Posterior cingulate gyrus (tissue), 11 donors: ENCODE data around the gene ANGPTL4.
A peak's percentile ranks its signal among the peaks of the same experiment; 100 is the strongest.
"Not testable (repeated sequence)": the region's sequence is repeated elsewhere in the genome, so short reads cannot be mapped to it uniquely, and the experiment has no call there.

Experiments used
- DNase-seq, 10 donors: peaks; one replicate each; pipeline versions ENCODE4 v3.0.0 to v3.0.0-alpha.2; 2020 to 2021; ENCODE audit warnings: mixed read lengths in 3 of 10
- intact Hi-C: fragments of 100-400 bp; cut with DNase I; formaldehyde crosslinking; loops from one replicate; pipeline ENCODE4 v1.15.1; 2023

The ANGPTL4 gene

DNA sequence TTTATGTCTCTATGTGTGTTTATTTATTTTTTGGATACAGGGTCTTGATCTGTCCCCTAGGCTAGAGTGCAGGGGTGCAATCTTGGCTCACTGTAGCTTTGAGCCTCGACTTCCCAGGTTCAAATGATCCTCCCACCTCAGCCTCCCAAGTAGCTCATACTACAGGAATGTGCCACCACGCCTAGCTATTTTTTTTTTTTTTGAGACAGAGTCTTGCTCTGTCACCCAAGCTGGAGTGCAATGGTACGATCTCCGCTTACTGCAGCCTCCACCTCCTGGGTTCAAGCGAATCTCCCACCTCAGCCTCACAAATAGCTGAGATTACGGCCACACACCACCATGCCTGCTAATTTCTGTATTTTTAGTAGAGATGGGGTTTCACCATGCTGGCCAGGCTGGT, 5.0 kb upstream of the ANGPTL4 start:
- intact Hi-C loops: no loop called here

DNA sequence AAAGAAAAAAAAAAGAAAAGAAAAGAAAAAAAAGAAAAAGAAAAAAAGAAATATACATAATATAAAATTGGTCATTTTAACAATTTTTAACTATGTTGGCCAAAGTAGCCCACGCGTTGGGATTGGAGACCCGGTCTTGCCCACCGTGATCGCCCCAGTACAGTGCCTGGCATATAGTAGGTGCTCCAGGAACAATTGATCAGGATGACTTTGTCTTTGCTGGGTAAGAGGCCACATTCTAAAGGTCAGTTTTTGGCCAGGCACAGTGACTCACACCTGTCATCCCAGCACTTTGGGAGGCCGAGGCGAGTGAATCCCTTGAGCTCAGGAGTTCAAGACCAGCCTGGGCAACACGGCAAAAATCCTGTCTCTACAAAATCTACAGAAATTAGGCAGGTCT, 3.8 kb upstream of the ANGPTL4 start:
- peak in 2 of 10 donors; percentile 70 to 80 for DNase-seq

More for the DNA sequence above, 5.0 kb upstream of the ANGPTL4 start:
- DNase-seq: peak in 2 of 10 donors; percentile 6 to 16

DNA sequence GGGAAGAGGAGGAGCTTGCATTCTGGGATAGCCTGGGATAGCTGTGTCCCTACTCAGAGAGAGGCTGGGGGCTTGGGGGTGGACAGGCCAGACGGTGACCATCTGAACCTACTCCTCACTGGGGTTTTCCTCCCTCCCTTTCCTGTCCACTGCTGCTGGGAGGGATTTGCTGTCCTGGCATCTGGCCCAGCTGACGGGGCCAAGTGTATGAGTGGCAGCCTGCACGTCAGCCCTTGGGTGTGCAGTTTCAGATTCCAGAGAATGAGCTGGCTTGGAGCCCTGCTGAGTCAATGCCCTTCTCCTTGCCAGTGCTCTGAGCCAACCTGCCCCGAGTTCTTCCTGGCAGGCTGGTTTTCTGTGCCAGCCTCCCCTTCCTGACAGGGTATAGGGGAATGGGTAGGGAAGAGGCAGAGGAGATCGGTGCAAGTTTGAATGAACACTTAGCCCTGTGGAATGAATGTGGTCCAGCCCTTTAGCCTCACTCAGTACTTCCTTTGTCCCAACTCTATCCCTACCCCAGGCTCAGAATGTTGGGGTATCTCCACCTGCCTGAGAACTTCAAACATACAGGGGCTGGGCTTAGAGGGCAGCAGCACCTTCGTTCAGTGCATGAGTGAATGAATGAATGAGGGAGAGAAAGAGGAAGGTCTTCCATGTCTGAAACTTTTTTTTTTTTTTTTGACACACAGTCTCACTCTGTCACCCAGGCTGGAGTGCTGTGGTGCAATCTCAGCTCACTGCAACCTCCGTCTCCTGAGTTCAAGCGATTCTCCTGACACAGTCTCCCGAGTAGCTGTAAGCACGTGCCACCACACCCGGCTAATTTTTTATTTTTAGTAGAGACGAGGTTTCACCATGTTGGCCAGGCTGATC, 1.8 kb upstream of the ANGPTL4 start:
- intact Hi-C loops: no loop called here
- DNase-seq: peak; percentile 38 to 94 (median 69)

More for the DNA sequence above, 3.8 kb upstream of the ANGPTL4 start:
- intact Hi-C loops: no loop called here

DNA sequence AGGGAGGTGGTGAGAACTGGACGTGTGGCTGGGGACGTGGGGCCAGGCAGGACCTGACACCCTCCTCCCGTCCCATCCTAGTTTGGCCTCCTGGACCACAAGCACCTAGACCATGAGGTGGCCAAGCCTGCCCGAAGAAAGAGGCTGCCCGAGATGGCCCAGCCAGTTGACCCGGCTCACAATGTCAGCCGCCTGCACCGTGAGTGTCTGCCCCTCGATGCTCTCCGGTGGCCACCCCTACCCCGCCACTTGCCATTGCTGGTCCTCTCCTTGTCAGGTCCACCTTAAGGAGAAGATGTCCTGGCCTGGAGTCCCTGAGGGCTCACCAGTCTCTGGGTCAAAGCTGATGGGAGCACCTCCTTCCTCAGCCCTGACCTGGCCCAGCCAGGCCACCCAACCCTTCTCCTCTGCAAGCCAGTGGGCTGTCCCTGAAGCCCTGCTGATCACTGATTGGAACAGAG, 2.2 kb downstream of the ANGPTL4 start:
- intact Hi-C loops: no loop called here
- DNase-seq: peak in 2 of 10 donors; percentile 64 to 83

DNA sequence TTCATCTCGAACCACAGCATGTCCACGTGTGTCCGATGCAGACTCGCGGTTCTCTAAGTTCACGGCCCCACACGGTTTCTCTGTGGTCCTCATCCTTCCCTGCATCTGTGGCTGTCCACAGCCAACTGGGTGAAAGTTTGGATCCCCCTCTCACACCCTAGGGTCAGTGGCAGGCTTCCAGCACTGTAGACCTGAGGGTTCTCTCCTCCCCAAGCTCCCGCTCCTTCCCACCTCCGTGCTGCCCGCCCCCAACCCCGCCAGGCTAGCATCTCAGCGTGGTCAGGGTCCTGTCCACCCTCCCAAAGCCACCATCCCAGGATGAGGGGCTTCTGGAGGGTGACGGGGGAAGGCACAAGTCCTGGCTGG, 3.0 kb downstream of the ANGPTL4 start:
- intact Hi-C loops: no loop called here
- DNase-seq: peak in 2 of 10 donors; percentile 63 to 77

DNA sequence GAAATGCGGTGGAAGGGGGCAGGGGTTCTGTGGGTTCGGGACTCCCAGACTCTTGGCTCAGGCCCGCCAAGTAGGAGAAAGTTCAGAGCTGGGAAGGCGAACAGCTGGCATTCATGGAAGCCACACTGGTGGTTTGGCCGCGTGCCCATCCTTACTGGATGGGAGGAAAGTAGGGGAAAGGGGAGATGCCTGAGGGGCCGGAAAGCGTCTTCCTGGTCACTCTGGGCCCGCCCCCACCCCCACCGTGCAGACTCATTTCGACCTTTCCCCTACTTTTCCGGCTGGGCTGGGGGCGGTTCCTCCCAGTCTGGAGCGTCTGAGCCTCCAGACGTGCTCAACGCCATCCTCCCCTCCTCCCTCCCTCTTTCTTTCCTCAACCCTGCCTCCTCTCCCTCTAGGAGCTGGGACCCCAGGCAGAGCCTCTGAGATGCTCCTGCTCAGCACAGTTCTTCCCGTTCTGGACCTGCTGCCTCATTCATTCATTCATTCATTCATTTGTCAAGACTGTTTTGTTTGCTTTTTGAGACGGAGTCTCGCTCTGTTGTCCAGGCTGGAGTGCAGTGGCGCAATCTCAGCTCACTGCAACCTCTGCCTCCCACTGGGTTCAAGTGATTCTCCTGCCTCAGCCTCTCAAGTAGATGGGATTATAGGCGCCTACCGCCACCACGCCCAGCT, 3.5 kb downstream of the ANGPTL4 start:
- intact Hi-C loops: no loop called here

DNA sequence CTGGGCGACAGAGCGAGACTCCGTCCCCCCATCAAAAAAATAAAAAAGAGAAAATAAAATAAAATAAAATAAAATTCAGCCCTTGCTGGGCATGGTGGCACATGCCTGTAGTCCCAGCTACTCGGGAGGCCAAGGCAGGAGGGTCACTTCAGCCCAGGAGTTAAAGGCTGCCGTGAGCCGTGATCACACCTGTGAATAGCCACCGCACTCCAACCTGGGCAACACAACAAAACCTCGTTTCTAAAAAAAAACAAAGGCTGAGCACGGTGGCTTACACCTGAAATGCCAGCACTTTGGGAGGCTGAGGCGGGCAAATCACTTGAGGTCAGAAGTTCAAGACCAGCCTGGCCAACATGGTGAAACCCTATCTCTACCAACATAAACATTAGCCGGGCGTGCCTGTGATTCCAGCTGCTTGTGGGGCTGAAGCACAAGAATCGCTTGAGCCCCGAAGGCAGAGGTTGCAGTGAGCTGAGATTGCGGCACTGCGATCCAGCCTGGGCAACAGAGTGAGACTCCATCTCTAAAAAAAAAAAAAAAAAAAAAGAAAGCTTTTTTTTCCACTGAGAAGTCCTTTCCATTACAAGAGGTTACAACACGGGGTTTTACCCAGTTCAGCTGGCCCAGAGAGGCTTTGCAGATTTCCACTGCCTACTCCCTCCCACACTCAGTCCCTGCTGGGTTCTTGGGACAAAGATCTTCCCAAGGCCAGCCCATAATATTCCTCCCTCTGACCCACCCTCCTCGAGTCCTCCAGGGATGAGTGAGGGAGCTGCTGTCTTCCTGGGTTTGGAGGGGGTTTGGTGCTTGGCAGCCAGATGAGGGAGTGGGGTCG, 6.4 kb downstream of the ANGPTL4 start:
- intact Hi-C loops: no loop called here
- peak in 2 of 10 donors; percentile 52 to 67 for DNase-seq

More for the DNA sequence above, 3.5 kb downstream of the ANGPTL4 start:
- peak; percentile 62 to 94 (median 74) for DNase-seq

DNA sequence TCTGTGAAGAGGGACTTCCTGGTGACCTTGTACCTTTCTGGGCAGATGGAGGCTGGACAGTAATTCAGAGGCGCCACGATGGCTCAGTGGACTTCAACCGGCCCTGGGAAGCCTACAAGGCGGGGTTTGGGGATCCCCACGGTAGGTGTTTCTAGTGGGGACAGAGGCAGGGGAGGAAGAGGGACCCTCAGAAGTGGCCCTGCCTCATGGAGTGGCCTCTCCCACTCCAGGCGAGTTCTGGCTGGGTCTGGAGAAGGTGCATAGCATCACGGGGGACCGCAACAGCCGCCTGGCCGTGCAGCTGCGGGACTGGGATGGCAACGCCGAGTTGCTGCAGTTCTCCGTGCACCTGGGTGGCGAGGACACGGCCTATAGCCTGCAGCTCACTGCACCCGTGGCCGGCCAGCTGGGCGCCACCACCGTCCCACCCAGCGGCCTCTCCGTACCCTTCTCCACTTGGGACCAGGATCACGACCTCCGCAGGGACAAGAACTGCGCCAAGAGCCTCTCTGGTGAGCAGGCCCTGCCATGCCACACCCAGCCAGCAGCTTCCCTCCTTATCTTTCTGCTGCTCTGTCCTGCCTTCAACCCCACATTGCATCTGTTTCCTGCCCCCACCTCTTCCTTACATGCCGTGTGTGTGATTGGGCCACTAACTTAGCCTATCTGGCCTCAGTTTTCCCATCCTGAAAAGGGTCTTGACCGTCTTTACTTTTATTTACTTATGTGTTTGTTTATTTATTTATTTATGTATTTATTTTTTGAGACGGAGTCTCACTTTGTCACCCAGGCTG, 7.3 kb downstream of the ANGPTL4 start:
- DNase-seq: peak in 2 of 10 donors; percentile 68 to 81
- intact Hi-C loops: no loop called here

DNA sequence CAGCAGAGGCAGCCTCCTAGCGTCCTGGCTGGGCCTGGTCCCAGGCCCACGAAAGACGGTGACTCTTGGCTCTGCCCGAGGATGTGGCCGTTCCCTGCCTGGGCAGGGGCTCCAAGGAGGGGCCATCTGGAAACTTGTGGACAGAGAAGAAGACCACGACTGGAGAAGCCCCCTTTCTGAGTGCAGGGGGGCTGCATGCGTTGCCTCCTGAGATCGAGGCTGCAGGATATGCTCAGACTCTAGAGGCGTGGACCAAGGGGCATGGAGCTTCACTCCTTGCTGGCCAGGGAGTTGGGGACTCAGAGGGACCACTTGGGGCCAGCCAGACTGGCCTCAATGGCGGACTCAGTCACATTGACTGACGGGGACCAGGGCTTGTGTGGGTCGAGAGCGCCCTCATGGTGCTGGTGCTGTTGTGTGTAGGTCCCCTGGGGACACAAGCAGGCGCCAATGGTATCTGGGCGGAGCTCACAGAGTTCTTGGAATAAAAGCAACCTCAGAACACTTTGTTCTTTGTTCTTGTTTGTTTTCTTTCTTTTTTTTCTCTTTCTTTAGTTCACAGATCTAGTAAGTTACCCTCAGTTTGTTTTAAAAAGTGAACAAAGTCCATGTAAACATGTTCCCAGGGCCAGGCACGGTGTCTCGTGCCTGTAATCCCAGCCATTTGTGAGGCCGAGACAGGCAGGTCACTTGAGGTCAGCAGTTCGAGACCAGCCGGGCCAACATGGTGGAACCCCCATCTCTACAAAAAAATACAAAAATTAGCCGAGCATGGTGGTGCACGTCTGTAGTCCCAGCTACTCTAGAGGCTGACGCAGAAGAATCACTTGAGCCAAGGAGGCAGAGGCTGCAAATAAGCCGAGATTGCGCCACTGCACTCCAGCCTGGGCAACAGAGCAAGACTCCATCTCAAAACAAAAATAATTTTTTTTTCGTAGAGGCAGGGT, 10.2 kb downstream of the ANGPTL4 start:
- peak in 2 of 10 donors; percentile 67 to 82 for DNase-seq
- intact Hi-C loops: no loop called here

DNA sequence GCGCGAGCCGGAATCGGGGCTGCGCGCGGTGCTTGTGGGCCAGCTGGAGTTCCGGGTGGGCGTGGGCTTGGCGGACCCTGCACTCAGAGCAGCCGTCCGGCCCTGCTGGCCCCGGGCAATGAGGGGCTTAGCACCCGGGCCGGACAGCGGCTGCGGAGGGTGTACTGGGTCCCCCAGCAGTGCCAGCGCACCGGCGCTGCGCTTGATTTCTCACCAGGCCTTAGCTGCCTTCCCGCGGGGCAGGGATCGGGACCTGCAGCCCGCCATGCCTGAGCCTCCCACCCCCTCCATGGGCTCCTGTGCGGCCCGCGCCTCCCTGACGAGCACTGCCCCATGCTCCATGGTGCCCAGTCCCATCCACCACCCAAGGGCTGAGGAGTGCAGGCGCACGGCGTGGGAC, 11.8 kb downstream of the ANGPTL4 start:
- intact Hi-C loops: not testable (repeated sequence)
- DNase-seq: peak in 2 of 10 donors; percentile 55 to 83

DNA sequence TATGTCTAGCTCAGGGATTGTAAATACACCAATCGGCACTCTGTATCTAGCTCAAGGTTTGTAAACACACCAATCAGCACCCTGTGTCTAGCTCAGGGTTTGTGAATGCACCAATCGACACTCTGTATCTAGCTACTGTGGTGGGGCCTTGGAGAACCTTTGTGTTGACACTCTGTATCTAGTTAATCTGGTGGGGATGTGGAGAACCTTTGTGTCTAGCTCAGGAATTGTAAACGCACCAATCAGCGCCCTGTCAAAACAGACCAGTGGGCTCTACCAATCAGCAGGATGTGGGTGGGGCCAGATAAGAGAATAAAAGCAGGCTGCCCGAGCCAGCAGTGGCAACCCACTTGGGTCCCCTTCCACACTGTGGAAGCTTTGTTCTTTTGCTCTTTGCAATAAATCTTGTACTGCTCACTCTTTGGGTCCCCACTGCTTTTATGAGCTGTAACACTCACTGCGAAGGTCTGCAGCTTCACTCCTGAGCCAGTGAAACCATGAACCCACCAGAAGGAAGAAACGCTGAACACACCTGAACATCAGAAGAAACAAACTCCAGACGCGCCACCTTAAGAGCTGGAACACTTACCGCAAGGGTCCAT, 12.5 kb downstream of the ANGPTL4 start:
- peak in 2 of 10 donors; percentile 6 to 42 for DNase-seq

DNA sequence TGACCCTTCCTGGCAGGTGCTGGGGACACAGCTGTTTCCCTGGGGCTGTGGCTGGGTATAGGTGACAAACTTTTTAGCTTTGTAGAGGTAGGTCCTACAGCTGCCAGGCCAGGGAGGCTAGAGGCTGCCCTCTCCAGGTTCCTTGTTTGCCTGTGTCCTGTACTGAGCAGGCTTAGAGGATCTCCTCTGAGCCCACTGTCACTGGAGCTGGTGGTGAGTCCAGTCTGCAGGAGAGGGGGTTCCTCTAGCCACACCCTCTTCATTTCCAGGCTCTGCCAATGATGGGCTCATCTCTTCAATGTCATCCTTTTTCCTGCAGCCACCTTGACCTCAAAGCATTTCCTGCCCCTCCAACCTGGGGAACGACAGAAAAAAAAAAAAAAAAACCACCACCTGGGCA, 13.6 kb downstream of the ANGPTL4 start:
- peak in 1 of 10 donors; percentile 31 for DNase-seq
- intact Hi-C loops: no loop called here

More for the DNA sequence above, 12.5 kb downstream of the ANGPTL4 start:
- intact Hi-C loops: not testable (repeated sequence)

DNA sequence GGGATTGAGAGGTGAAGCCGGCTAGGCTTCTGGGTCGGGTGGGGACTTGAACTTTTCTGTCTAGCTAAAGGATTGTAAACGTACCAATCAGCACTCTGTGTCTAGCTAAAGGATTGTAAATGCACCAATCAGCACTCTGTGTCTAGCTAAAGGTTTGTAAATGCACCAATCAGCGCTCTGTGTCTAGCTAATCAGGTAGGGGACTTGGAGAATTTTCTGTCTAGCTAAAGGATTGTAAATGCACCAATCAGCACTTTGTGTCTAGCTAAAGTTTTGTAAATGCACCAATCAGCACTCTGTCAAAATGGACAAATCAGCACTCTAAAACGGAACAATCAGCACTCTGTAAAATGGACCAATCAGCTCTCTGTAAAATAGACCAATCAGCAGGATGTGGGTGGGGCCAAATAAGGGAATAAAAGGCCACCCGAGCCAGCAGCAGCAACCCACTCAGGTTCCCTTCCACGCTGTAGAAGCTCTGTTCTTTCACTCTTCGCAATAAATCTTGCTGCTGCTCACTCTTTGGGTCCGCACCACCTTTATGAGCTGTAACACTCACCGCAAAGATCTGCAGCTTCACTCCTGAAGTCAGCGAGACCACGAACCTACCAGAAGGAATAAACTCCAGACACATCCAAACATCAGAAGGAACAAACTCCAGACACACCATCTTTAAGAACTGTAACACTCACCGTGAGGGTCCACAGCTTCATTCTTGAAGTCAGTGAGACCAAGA, 15.4 kb downstream of the ANGPTL4 start:
- peak in 2 of 10 donors; percentile 3 to 20 for DNase-seq
- intact Hi-C loops: not testable (repeated sequence)

DNA sequence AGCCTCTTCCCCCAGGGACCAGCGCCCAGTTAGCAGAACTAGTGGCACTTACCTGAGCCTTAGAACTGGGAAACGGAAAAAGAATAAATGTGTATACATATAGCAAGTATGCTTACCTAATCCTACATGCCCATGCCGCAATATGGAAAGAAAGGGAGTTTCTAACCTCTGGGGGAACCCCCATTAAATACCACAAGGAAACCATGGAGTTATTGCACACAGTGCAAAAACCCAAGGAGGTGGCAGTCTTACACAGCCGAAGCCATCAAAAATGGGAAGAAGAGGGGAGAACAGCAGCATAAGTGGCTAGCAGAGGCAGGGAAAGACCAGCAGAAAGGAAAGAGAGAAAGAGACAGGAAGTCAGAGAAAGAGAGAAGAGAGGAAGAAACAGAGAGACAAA, 20.6 kb downstream of the ANGPTL4 start:
- intact Hi-C loops, DNase-seq: not testable (repeated sequence)

DNA sequence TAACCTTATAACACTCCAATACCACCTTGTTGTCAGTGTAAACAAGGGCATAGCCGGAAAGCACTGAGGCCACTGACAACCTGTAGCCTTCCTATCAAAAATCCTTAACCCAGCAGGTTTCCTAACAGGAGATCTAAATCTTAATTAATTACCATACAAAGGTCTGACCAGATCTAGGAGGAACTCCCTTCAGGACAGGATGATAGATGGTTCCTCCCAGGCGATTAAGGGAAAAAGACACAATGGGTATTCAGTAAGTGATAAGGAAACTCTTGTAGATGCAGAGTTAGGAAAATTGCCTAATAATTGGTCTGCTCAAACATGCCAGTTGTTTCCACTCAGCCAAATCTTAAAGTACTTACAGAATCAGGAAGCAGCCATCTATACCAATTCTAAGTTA, 21.1 kb downstream of the ANGPTL4 start:
- peak in 1 of 10 donors; percentile 9 for DNase-seq
- intact Hi-C loops: not testable (repeated sequence)

DNA sequence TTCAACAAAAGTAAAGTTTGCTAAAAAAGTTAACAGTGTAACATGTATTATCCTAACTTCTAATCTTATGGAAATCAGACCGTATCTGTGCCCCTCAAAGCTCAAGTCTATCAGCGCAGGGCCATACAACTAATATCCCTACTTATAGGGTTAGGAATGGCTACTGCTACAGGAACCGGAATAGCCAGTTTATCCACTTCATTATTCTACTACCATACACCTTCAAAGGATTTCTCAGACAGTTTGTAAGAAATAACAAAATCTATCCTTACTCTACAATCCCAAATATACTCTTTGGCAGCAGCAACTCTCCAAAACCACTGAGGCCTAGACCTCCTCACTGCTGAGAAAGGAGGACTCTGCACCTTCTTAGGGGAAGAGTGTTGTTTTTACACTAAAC, 21.6 kb downstream of the ANGPTL4 start:
- DNase-seq, intact Hi-C loops: not testable (repeated sequence)

DNA sequence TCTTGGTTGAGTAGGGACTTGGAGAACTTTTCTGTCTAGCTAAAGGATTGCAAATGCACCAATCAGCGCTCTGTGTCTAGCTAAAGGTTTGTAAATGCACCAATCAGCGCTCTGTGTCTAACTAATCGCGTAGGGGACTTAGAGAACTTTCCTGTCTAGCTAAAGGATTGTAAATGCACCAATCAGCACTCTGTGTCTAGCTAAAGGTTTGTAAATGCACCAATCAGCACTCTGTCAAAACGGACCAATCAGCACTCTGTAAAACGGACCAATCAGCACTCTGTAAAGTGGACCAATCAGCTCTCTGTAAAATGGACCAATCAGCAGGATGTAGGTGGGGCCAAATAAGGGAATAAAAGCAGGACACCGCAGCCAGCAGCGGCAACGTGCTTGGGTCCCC, 22.5 kb downstream of the ANGPTL4 start:
- DNase-seq, intact Hi-C loops: not testable (repeated sequence)
